H1 (cell line): ENCODE results near the gene TMCC3. TPM values are rescaled to one million over a fixed set of nuclear protein-coding genes. Genes with fewer than 3 reads are reported as not detected.

ENCODE experiments used
- CTCF ChIA-PET: fragments of 300-600 bp; sonication (Branson Sonifier 250); formaldehyde crosslinking; loops from one replicate; lab custom pipeline; 2021; ENCODE audit not compliant: partially characterized antibody; lab: Charles Lee
- POLR2A ChIA-PET: fragments of 300-600 bp; sonication (Branson Sonifier 250); formaldehyde crosslinking; loops from one replicate; lab custom pipeline; 2021; ENCODE audit warnings: inconsistent platforms; ENCODE audit not compliant: partially characterized antibody; lab: Charles Lee
- DNase-seq, 2 experiments: peaks; one replicate each; pipeline versions ENCODE4 v3.0.0 to v3.0.0-alpha.2; 2010 to 2022; ENCODE audit warnings: low spot score in 2 of 2, low read depth in 1 of 2, mixed read lengths in 1 of 2
- FAIRE-seq: peaks from 2 replicates; lab custom pipeline; 2011; peaks lifted over from hg19 to GRCh38; lab: Jason Lieb, UNC
- H2AFZ ChIP-seq: 2 replicates; pipeline ENCODE4 v1.8.1; 2012; ENCODE audit warnings: low read length, inconsistent platforms
- H2AK5ac ChIP-seq: 2 replicates; pipeline ENCODE4 v1.6.1; 2013; ENCODE audit warnings: low read depth, low read length
- H2BK120ac ChIP-seq: replicated peaks from 2 replicates; pipeline ENCODE3; 2013; ENCODE audit warnings: low read depth, low read length, inconsistent platforms
- H2BK12ac ChIP-seq: 2 replicates; pipeline ENCODE4 v1.6.1; 2013; ENCODE audit warnings: low read depth, low read length
- H2BK15ac ChIP-seq: 2 replicates; pipeline ENCODE4 v1.6.1; 2013; ENCODE audit warnings: low read length
- H2BK20ac ChIP-seq: 2 replicates; pipeline ENCODE4 v1.6.1; 2013; ENCODE audit warnings: low read length
- H2BK5ac ChIP-seq: 2 replicates; pipeline ENCODE4 v1.6.1; 2013; ENCODE audit warnings: low read depth, low read length
- H3K14ac ChIP-seq: 2 replicates; pipeline ENCODE4 v1.6.1; 2013; ENCODE audit warnings: inconsistent platforms; ENCODE audit not compliant: insufficient read length
- H3K18ac ChIP-seq: 2 replicates; pipeline ENCODE4 v1.6.1; 2013; ENCODE audit warnings: low read length; ENCODE audit errors: extremely low read depth
- H3K23ac ChIP-seq: 2 replicates; pipeline ENCODE4 v1.6.1; 2013; ENCODE audit warnings: inconsistent platforms; ENCODE audit not compliant: insufficient read length
- H3K23me2 ChIP-seq: 2 replicates; pipeline ENCODE4 v1.6.1; 2013; ENCODE audit warnings: low read depth, low read length
- H3K27ac ChIP-seq: 2 replicates; pipeline ENCODE4 v1.6.1; 2011; ENCODE audit warnings: low read depth, low read length, inconsistent platforms
- H3K27me3 ChIP-seq, 4 experiments: replicated peaks in 1 of 4; 1 replicate in 1 of 4; 2 replicates in 3 of 4; pipeline versions ENCODE4 v1.6.1 to v1.8.1; 2011 to 2013; ENCODE audit warnings: low read length in 3 of 4, mild to moderate bottlenecking in 3 of 4, inconsistent platforms in 2 of 4, mixed read lengths in 2 of 4, moderate library complexity in 1 of 4; ENCODE audit not compliant: control insufficient read depth in 3 of 4, insufficient read depth in 3 of 4; ENCODE audit errors: extremely low read depth in 1 of 4
- H3K36me3 ChIP-seq, 4 experiments: 2 replicates each; pipeline versions ENCODE4 v1.6.1 to v1.8.1; 2011 to 2013; ENCODE audit warnings: mild to moderate bottlenecking in 4 of 4, low read length in 3 of 4, moderate library complexity in 2 of 4, control low read depth in 1 of 4, inconsistent platforms in 1 of 4; ENCODE audit not compliant: insufficient read depth in 4 of 4, control insufficient read depth in 2 of 4
- H3K4ac ChIP-seq: replicated peaks from 2 replicates; pipeline ENCODE3; 2013; ENCODE audit warnings: low read length, low read depth, mixed read lengths, inconsistent platforms; ENCODE audit not compliant: insufficient read length
- H3K4me1 ChIP-seq, 4 experiments: replicated peaks in 1 of 4; 1 replicate in 1 of 4; 2 replicates in 3 of 4; pipeline versions ENCODE4 v1.6.1 to v1.8.1; 2011 to 2013; ENCODE audit warnings: low read length in 3 of 4, inconsistent platforms in 2 of 4, mixed read lengths in 1 of 4; ENCODE audit not compliant: insufficient read depth in 4 of 4, control insufficient read depth in 3 of 4
- H3K4me2 ChIP-seq, 2 experiments: 2 replicates each; pipeline versions ENCODE4 v1.6.1 to v1.8.1; 2011 to 2013; ENCODE audit warnings: low read depth in 2 of 2, low read length in 2 of 2, control low read depth in 1 of 2, inconsistent platforms in 1 of 2, mild to moderate bottlenecking in 1 of 2; ENCODE audit not compliant: insufficient read depth in 1 of 2
- H3K4me3 ChIP-seq, 4 experiments: fragments of 200-600, 300-600 bp in 1 of 4; sonication (generic), shearing (Covaris generic), sonication (Bioruptor Twin) in 1 of 4; 2 replicates each; pipeline versions ENCODE4 v1.5.1 to v1.8.1; 2011 to 2016; ENCODE audit warnings: low read length in 4 of 4, low read depth in 3 of 4, control low read depth in 2 of 4, inconsistent platforms in 2 of 4, mild to moderate bottlenecking in 2 of 4, mixed read lengths in 1 of 4, moderate library complexity in 1 of 4; ENCODE audit not compliant: insufficient read depth in 2 of 4; ENCODE audit errors: extremely low read depth in 1 of 4
- H3K56ac ChIP-seq: replicated peaks from 2 replicates; pipeline ENCODE3; 2013; ENCODE audit warnings: low read depth, mild to moderate bottlenecking, mixed read lengths, low read length, inconsistent platforms; ENCODE audit not compliant: insufficient read length
- H3K79me1 ChIP-seq: 2 replicates; pipeline ENCODE4 v1.6.1; 2013; ENCODE audit warnings: low read depth, low read length, control low read depth
- H3K79me2 ChIP-seq, 2 experiments: 2 replicates each; pipeline versions ENCODE4 v1.6.1 to v1.8.1; 2012 to 2013; ENCODE audit warnings: low read length in 2 of 2, mild to moderate bottlenecking in 2 of 2, inconsistent platforms in 1 of 2; ENCODE audit not compliant: insufficient read depth in 2 of 2, control insufficient read depth in 1 of 2
- H3K9ac ChIP-seq, 4 experiments: replicated peaks in 1 of 4; 1 replicate in 1 of 4; 2 replicates in 3 of 4; pipeline versions ENCODE4 v1.6.1 to v1.8.1; 2011 to 2013; ENCODE audit warnings: low read depth in 3 of 4, low read length in 3 of 4, control low read depth in 2 of 4, mild to moderate bottlenecking in 2 of 4, moderate library complexity in 2 of 4, inconsistent platforms in 1 of 4; ENCODE audit errors: extremely low read depth in 1 of 4
- H3K9me3 ChIP-seq, 2 experiments: 2 replicates each; pipeline versions ENCODE4 v1.6.1 to v1.8.1; 2012 to 2013; ENCODE audit warnings: mild to moderate bottlenecking in 2 of 2, moderate library complexity in 2 of 2, control low read depth in 1 of 2, inconsistent platforms in 1 of 2, low read depth in 1 of 2, low read length in 1 of 2, mixed read lengths in 1 of 2; ENCODE audit not compliant: insufficient read depth in 2 of 2
- H4K20me1 ChIP-seq, 2 experiments: replicated peaks in 1 of 2; 2 replicates each; pipeline versions ENCODE3 to v1.8.1; 2011 to 2013; ENCODE audit warnings: inconsistent platforms in 2 of 2, low read length in 2 of 2, mild to moderate bottlenecking in 1 of 2; ENCODE audit not compliant: insufficient read depth in 2 of 2, control insufficient read depth in 1 of 2
- H4K5ac ChIP-seq: 2 replicates; pipeline ENCODE4 v1.6.1; 2013; ENCODE audit warnings: low read length, low read depth, mixed read lengths, inconsistent platforms; ENCODE audit not compliant: insufficient read length
- H4K8ac ChIP-seq: 2 replicates; pipeline ENCODE4 v1.8.0; 2013; ENCODE audit warnings: mild to moderate bottlenecking, moderate library complexity, low read length, inconsistent platforms; ENCODE audit not compliant: insufficient read depth; ENCODE audit errors: extremely low read depth
- H4K91ac ChIP-seq: replicated peaks from 2 replicates; pipeline ENCODE3; 2013; ENCODE audit warnings: low read length, mixed read lengths, inconsistent platforms; ENCODE audit not compliant: insufficient read length
- ASH2L ChIP-seq: fragments of 200-600, 300-600 bp; sonication (generic); IDR thresholded peaks from one replicate; pipeline ENCODE4 v1.7.1; 2017; ENCODE audit warnings: low read length
- BCL11A ChIP-seq, 2 experiments: IDR thresholded peaks; one replicate each; pipeline ENCODE4 v1.6.1; 2011; ENCODE audit warnings: low read depth in 2 of 2, low read length in 2 of 2, mild to moderate bottlenecking in 2 of 2
- EGR1 ChIP-seq: IDR thresholded peaks from 2 replicates; pipeline ENCODE4 v1.6.1; 2011; ENCODE audit warnings: low read depth, low read length, borderline replicate concordance
- HDAC2 ChIP-seq, 2 experiments: fragments of 300-600 bp in 1 of 2; sonication (generic) in 1 of 2; IDR thresholded peaks; 2 replicates each; pipeline ENCODE4 v1.6.1; 2011 to 2012; ENCODE audit warnings: low read depth in 2 of 2, low read length in 2 of 2, mild to moderate bottlenecking in 2 of 2, moderate library complexity in 2 of 2, borderline replicate concordance in 1 of 2, inconsistent platforms in 1 of 2
- MAX ChIP-seq: IDR thresholded peaks from 2 replicates; pipeline ENCODE4 v1.6.1; 2012; ENCODE audit warnings: inconsistent platforms
- NRF1 ChIP-seq: IDR thresholded peaks from 2 replicates; pipeline ENCODE4 v1.6.1; 2011; ENCODE audit warnings: mild to moderate bottlenecking, low read depth, low read length, improper control_type of control experiment
- POLR2AphosphoS5 ChIP-seq: IDR thresholded peaks from 2 replicates; pipeline ENCODE4 v1.6.1; 2011; ENCODE audit warnings: low read depth, low read length
- POU5F1 ChIP-seq: IDR thresholded peaks from 2 replicates; pipeline ENCODE4 v1.6.1; 2011; ENCODE audit warnings: low read depth, mild to moderate bottlenecking, low read length, moderate library complexity
- RXRA ChIP-seq: IDR thresholded peaks from 2 replicates; pipeline ENCODE4 v1.6.1; 2011; ENCODE audit warnings: low read depth, mild to moderate bottlenecking, low read length, moderate library complexity; ENCODE audit not compliant: insufficient read depth
- SP2 ChIP-seq: IDR thresholded peaks from 2 replicates; pipeline ENCODE4 v1.6.1; 2012; ENCODE audit warnings: mild to moderate bottlenecking, low read length, inconsistent platforms
- SRF ChIP-seq: IDR thresholded peaks from 2 replicates; pipeline ENCODE4 v1.6.1; 2011; ENCODE audit warnings: mild to moderate bottlenecking, low read depth, low read length, moderate library complexity
- TBP ChIP-seq: IDR thresholded peaks from 2 replicates; pipeline ENCODE4 v1.6.1; 2011; ENCODE audit warnings: low read depth, low read length, improper control_type of control experiment
- TEAD4 ChIP-seq: IDR thresholded peaks from 2 replicates; pipeline ENCODE4 v1.6.1; 2012; ENCODE audit warnings: low read depth, low read length, inconsistent platforms, mixed read lengths
- YY1 ChIP-seq: IDR thresholded peaks from 2 replicates; pipeline ENCODE4 v1.6.1; 2011; ENCODE audit warnings: low read depth, mild to moderate bottlenecking, low read length
- ZNF274 ChIP-seq: IDR thresholded peaks from 2 replicates; pipeline ENCODE4 v1.7.0; 2012; ENCODE audit warnings: low read length, borderline replicate concordance; ENCODE audit errors: extremely low read depth
- WGBS, 2 experiments: shearing (Covaris generic) in 1 of 2; methylation state at CpG; one replicate each; pipeline versions ENCODE4 v1.1.6 to v1.1.7; 2013 to 2015; ENCODE audit warnings: low lambda C conversion rate in 2 of 2, mixed read lengths in 2 of 2, inconsistent platforms in 1 of 2, low coverage in 1 of 2, missing lambda C conversion rate in 1 of 2; ENCODE audit not compliant: insufficient replicate concordance in 2 of 2, insufficient coverage in 1 of 2, insufficient read length in 1 of 2; ENCODE audit errors: extremely low coverage in 1 of 2, missing lambda C conversion rate in 1 of 2; 5-methylcytosine and 5-hydroxymethylcytosine counted together
- polyA plus RNA-seq, 7 experiments: library from polyadenylated mRNA; depleted of rRNA in 3 of 7; stranded (reverse) in 5 of 7; unstranded in 2 of 7; fragments of >200 nt in 5 of 7; fragments of 200-250 nt in 2 of 7; gene quantifications; 1 replicate in 5 of 7; 2 replicates in 1 of 7; 4 replicates in 1 of 7; pipeline versions ENCODE4 v1.2.1 to v1.2.3, GENCODE V29; 2011 to 2013; ENCODE audit warnings: missing spikeins in 2 of 7, mixed read lengths in 2 of 7
- total RNA-seq: library from RNA; stranded (reverse); fragmentation: NEBNext Ultra II Directional; extraction: Animal tissue kit (Norgen Biotek cat#: 25700); gene quantifications from 2 replicates; pipeline ENCODE4 v1.2.1, GENCODE V29; 2021

The TMCC3 gene
- total and polyA plus RNA-seq, 2 of the 8 experiments (the other 6 are each of a cell fraction or from before 2014, with no cell fraction given), result 1.7 to 4.1 TPM

- Histone ChIP-seq H4K20me1 (no peaks in the 10 kb centered on the region), H3K79me1 (no peaks in the 10 kb centered on the region), H3K4ac (no peak overlapping the region), H3K23me2 (no peaks in the 10 kb centered on the region), H3K9ac (no peak overlapping the region), H3K79me2 (no peaks in the 10 kb centered on the region), H3K4me2 (no peak overlapping the region), H2AK5ac (no peak overlapping the region), H4K5ac (no peak overlapping the region), H4K91ac (no peak overlapping the region), H3K4me3 (no peak overlapping the region), H3K9me3 (no peaks in the 10 kb centered on the region), H3K14ac (no peak overlapping the region), H2BK12ac (no peak overlapping the region), H3K18ac (no peak overlapping the region), H2AFZ (peak overlapping the region; percentile 65; the same call in 1 of the 2 replicates), H3K36me3 (no peaks in the 10 kb centered on the region), H2BK5ac (no peak overlapping the region), H4K8ac (no peak overlapping the region), H3K56ac (no peak overlapping the region), H3K23ac (no peak overlapping the region), H3K4me1 (no peaks in the 10 kb centered on the region; a peak in 2 of 7 replicates), H2BK120ac (no peak overlapping the region), H3K27ac (no peak overlapping the region), H3K27me3 (no peaks in the 10 kb centered on the region), H2BK20ac (no peak overlapping the region), H2BK15ac (no peak overlapping the region)
- no peak for FAIRE-seq
- DNase-seq, result no peak
- CTCF ChIA-PET, result interaction anchor here (1.5 to 11.7 kb wide), 3 partner anchors 9 to 383 kb away, joined by 4 to 80 read pairs (median 7); no protein-coding TSS in a partner anchor
- WGBS, 2 experiments, result 82% methylated on average over 2 of the region's 2 CpGs; no CpG with 5 or more reads in 1 of the 2 experiments
- POLR2A ChIA-PET, result no interaction called here
- TF ChIP-seq SP2, result no peak
- TF ChIP-seq HDAC2 (IDR thresholded peaks at IDR 0.05; ENCODE audit: borderline replicate concordance in 1 of 2, low read depth in 2 of 2, low read length in 2 of 2), result no peak
- no peak for TF ChIP-seq ASH2L
- TF ChIP-seq TBP, result no peak
- no peak for TF ChIP-seq BCL11A (IDR thresholded peaks at IDR 0.05; ENCODE audit: low read depth in 2 of 2, low read length in 2 of 2)
- no peak for TF ChIP-seq POU5F1
- no peak for TF ChIP-seq MAX
- no peak for TF ChIP-seq YY1
- no peak for TF ChIP-seq SRF
- no peak for TF ChIP-seq NRF1
- TF ChIP-seq ZNF274, result no peak
- TF ChIP-seq TEAD4, result no peak
- TF ChIP-seq POLR2AphosphoS5, result no peak
- TF ChIP-seq RXRA, result no peak
- TF ChIP-seq EGR1, result no peak
Measured at GRCh38 chr12:94525951-94526350, 124.4 kb downstream of the TMCC3 start.
